HT-29 (cell line): ENCODE results near the gene RIPK1. TPM values are rescaled to one million over a fixed set of nuclear protein-coding genes. Genes with fewer than 3 reads are reported as not detected.

Source experiments
- DNase-seq: peaks from one replicate; pipeline ENCODE4 v3.0.0-alpha.2; 2015; ENCODE audit warnings: low spot score
- total RNA-seq: library from RNA; depleted of rRNA; stranded (reverse); fragments of >200 nt; shearing (Covaris generic); gene quantifications from 2 replicates; pipeline ENCODE4 v1.2.3, GENCODE V29; 2014

RIPK1 gene
- total RNA-seq, 1 experiment from 2014 or later: 12.6 TPM

- DNase-seq: no peak
Observed at GRCh38 chr6:3079682-3080081, 11.4 kb downstream of the RIPK1 start.

- DNase-seq: no peak
Observed at GRCh38 chr6:3081960-3082359, 13.7 kb downstream of the RIPK1 start.

- no peak for DNase-seq
Observed at GRCh38 chr6:3085074-3085473, 16.8 kb downstream of the RIPK1 start.

DNA sequence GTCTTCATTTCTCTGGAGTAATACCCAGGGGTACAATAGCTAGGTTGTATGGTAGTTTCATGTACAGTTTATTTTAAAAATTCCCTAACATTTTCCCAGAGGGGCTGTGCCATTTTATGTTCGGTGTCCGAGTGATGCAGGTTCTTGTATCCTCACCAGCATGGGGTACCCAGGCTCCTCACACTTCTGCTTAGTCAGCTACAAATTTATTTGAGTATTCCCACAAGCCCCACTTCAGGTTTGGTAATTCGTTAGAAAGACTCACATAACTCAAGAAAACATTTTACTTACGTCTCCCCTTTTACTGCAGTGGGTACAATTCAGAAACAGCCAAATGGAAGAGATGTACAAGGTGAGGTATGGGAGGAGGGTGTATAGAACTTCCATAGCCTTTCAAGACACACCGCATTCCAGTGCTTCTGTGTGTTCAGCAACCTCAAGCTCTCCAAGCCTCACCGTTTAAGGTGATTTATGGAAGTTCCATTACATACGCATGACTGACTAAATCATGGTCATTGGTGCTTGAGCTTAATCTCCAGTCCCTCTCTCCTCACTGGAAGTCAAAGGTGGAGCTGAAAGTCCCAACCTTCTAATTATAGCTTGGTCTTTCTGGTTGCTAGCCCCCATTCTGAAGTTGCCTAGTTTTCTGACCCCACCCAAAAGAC is 18.1 kb downstream of the RIPK1 start:
- no peak for DNase-seq

DNA sequence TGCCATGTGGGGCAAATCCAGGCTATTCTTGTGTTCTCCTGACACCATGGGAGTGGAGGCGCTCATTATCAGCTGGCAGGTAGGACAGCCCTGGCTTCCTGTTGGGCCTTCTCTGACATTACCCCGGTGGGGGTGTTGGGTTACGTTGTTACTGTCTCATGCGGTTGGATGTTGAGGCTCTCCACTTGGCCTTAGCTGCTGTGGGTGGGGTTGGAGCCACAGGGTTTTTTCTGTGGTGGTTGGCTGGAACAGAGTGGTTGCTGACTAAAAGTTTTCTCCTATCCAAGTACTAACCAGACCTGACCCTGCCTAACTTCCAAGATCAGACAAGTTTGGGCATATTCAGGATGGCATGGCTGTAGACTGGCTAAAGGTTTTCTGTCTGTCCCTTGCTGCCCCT is 20.2 kb downstream of the RIPK1 start:
- no peak for DNase-seq

- no peak for DNase-seq
Observed at GRCh38 chr6:3088968-3089367, 20.7 kb downstream of the RIPK1 start.

DNA sequence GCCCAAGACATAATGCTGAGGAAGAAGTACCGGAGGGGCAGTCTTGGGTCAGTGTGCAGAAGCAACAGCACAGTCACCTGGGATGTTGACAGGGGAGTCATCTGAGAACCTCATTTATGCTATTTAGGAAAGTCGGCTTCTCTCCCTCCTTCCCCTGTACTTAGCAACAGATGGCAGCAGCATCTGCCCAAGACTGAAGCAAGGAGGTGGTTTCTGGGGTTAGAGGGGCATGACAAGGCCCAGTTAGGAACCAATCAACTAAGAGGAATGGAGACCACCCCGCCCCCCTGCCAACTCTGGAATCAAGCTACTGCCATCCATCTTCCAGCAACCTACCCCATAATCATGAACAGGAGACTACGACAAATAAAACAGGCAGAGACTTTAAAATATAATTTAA is 21.7 kb downstream of the RIPK1 start:
- DNase-seq: no peak

GRCh38 chr6:3094815-3095214 is 26.5 kb downstream of the RIPK1 start:
- no peak for DNase-seq

DNA sequence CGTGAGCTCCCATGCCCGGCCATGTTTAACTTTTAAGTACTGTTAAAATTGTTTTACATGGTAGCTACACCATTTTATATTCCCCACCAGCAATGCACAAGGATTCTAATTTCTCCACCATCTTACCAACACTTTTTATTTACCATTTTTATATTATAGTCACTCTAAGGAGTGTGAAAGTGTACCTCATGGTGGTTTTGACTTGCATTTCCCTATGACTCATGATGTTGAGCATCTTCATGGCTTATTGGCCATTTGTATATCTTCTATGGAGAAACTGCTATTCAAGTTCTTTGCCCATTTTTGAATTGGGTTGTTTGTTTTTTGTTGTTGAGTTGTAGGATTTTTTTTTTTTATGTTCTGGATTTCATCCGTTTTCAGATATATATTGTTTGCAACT is 34.6 kb downstream of the RIPK1 start:
- DNase-seq: no peak

GRCh38 chr6:3108746-3109414 is 40.6 kb downstream of the RIPK1 start:
- DNase-seq: no peak

DNA sequence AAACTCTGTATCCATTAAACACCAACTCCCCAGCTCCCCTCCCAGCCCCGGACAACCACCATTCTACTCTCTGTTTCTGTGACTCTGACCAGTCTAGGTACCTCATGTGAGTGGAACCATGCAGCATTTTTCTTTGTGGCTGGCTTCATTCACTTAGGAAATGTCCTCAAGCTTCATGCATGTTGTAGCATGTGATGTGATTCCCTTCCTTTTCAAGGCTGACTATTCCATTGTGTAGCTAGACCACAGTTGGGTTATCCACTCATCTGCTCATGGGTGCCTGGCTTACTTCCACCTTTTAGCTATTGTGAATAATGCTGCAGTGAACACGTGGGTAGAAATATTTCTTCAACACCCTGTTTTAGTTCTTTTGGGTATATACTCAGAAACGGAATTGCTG is 41.5 kb downstream of the RIPK1 start:
- DNase-seq: no peak

- DNase-seq: no peak
Observed at GRCh38 chr6:3114377-3114776, 46.1 kb downstream of the RIPK1 start.

- DNase-seq: no peak
Observed at GRCh38 chr6:3117912-3118352, 49.6 kb downstream of the RIPK1 start.

- DNase-seq: peak; percentile 97
Observed at GRCh38 chr6:3118353-3119039, 50.2 kb downstream of the RIPK1 start, which contains the start of gene BPHL. Gene BPHL, plus strand, starts transcription at chr6:3118711. Its CDS starts 30 bp downstream, at chr6:3118741.

- peak; percentile 54 for DNase-seq
Observed at GRCh38 chr6:3119040-3119723, 50.9 kb downstream of the RIPK1 start.

GRCh38 chr6:3120765-3121089 is 52.4 kb downstream of the RIPK1 start:
- no peak for DNase-seq

- no peak for DNase-seq
Observed at GRCh38 chr6:3122823-3123182, 54.5 kb downstream of the RIPK1 start.

DNA sequence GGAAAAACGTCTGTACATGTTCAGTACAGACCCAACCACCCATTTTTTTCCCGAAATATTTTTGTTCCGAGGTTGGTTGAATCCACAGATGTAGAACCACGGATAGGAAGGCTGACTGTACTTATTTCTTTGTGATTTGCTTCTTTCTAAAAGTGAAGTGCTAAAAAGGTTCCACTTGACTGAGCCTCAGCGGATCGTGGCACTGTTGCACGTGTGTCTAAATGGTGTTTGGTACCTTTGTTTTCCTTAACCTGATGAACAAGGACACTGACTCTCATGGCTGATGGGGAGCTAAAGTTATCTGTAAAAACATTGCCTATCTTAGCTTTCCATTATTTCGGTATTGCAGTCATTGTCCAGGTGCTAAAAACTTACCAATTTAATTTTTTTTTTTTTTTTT is 56.4 kb downstream of the RIPK1 start:
- no peak for DNase-seq

DNA sequence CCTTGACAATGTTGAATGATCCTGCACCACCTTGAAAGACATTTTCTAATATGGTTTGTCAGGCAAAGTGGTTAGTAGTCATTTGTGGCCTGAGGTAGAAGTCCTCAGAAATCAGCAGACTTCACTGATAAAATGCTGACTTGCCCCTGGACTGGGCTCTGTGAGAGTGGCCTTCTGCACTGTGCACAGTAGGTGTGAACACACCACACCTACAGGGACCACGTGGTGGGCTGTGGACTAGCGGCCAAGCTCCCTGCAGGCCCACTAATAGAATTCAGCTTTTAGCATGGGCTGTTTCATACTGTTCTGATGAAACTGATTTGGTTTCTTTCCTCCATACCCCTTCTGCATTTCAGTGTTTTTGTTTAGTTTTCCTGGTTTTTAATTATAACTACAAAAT is 57.5 kb downstream of the RIPK1 start:
- no peak for DNase-seq

- no peak for DNase-seq
Observed at GRCh38 chr6:3128356-3129108, 60.2 kb downstream of the RIPK1 start.

DNA sequence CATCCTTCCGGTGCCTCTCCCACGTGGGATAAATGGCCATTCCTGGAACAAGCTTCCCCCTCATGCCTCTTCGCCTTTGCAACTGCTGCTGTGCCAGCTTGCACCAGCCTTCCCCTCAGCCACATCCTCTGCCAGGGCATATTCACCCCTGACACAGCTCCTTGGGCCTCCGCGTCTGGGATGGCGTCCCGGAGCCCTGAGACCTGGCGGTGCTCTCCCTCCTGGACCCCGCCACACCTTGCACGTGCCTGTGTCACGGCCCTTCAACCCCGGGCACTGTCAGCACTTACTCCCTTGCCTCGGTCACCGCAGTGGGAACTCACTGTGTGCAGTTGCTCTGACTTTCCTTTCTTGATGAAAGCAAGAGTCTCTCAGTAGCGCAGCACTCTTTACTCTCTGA is 63.4 kb downstream of the RIPK1 start:
- DNase-seq: no peak

- no peak for DNase-seq
Observed at GRCh38 chr6:3133515-3133914, 65.2 kb downstream of the RIPK1 start.
